GM12874 (cell line): ENCODE results near the gene LKAAEAR1.

Experiments used
- TF ChIP-seq, protein P1 (sequence below): IDR thresholded peaks from 2 replicates; pipeline ENCODE4 v1.5.1; 2011; ENCODE audit warnings: low read depth, mild to moderate bottlenecking, control low read depth, low read length, moderate library complexity; ENCODE audit not compliant: insufficient read depth

LKAAEAR1 gene

DNA sequence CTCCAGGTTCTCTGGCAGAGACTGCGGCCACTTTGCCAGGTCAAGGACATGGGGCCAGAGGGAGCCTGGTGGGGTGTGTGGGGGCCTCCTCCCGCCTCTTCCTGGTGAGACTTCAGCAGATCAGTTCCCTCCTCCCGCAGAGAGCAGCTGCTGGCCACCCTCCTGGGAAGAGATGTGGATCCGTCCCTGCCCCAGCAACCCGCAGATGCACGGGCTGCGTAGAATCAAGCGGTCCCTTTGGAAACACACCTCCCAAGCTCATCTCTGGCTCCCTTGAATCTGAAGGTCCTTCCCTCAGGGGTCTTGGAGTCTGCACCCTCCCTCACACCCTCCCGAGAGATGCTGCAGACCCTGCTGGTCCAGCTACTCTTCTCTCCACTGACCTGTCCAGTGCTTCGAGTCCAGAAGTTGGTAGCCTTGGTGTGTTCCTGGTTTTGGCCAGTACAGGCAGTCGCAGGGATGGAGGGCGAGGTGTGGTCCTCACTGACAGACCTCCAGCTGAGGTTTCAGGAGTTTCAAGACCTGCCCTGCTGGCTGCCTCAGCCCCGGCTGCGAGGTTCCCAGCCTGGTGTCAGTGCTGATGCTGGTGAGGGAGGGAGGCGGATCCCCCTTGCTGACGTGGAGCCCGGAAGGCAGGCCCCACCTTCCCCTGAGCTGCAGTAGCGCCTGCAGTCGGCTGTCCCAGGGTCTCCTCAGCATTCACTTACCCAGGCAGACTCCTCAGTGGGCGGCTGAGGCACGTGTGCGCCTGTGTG, 23.0 kb upstream of the LKAAEAR1 start, which contains the start of gene NPBWR2:
Gene NPBWR2 (minus strand): TSS at position 585 of the 755 bp plus-strand sequence. CDS start 734 bp downstream, outside the sequence.
- TF ChIP-seq, protein P1, sequence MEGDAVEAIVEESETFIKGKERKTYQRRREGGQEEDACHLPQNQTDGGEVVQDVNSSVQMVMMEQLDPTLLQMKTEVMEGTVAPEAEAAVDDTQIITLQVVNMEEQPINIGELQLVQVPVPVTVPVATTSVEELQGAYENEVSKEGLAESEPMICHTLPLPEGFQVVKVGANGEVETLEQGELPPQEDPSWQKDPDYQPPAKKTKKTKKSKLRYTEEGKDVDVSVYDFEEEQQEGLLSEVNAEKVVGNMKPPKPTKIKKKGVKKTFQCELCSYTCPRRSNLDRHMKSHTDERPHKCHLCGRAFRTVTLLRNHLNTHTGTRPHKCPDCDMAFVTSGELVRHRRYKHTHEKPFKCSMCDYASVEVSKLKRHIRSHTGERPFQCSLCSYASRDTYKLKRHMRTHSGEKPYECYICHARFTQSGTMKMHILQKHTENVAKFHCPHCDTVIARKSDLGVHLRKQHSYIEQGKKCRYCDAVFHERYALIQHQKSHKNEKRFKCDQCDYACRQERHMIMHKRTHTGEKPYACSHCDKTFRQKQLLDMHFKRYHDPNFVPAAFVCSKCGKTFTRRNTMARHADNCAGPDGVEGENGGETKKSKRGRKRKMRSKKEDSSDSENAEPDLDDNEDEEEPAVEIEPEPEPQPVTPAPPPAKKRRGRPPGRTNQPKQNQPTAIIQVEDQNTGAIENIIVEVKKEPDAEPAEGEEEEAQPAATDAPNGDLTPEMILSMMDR: no peak

GRCh38 chr20:64106435-64106961, 22.3 kb upstream of the LKAAEAR1 start:
- TF ChIP-seq, protein P1: no peak

GRCh38 chr20:64105846-64106434, 21.7 kb upstream of the LKAAEAR1 start:
- TF ChIP-seq, protein P1: no peak

GRCh38 chr20:64104667-64105451, 20.7 kb upstream of the LKAAEAR1 start:
- TF ChIP-seq, protein P1: no peak

DNA sequence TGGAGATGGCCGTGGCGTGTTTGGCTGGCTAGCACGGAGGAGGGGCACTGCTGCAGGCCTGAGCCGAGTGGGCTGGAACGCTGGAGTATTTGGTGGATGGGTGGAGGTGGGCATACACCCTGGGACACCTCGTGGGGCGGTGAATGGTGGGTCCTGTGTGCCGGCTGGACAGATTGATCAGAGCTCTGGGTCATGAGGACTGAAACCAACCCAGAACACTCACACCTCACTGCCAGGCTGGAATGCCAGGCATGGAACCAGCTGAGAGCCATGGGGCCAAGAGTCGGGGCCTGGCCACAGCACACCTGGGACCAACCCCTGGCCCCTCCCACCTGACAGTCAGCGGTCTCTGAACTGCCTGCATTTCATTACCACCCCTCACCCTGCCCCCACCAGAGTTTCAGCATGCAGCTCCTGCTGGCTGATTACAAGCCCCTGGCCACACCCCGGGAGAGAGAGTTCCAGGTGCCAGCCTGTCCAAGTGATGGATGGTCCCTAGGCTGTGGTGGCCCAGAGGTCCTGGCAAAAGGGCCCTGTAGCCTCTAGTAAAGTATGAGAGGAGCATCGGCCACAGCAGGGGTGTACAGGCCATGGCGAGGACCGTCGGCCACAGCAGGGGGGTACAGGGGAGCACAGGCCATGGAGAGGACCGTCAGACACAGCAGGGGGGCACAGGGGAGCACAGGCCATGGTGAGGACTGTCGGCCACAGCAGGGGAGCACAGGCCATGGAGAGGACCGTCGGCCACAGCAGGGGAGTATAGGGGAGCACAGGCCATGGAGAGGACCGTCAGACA, 19.9 kb upstream of the LKAAEAR1 start:
- TF ChIP-seq, protein P1: no peak

DNA sequence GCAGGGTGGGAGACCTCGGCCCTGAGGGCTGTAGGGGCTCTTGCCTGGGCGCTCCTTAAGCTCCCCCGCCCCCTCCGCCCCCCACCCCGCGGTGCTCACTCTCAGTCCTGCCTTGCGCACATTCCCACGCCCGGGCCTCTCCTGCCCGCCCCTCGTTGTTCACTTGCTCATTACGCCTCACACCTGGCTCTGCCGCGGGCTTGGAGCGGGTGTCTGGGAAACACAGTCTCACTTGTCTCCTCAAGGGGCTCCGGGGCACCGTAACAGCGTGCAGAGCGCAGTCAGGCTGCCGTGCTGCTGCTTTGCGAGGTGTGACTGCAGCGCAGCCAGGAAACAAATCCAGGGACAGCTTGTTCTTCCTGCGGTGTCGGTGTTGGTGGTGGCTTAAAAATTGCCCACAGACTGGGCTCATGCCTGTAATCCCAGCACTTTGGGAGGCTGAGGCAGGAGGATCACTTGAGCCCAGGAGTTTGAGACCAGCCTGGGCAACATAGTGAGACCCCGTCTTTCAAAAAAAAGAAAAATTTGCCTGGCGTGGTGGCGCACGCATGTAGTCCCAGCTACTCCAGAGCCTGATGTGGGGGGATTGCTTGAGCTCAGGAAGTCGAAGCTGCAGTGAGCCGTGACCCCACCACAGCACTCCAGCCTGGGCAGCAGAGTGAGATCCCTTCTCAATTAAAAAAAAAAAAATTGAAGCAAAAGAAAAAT, 18.6 kb upstream of the LKAAEAR1 start:
- TF ChIP-seq, protein P1: no peak
